Mucosa of stomach (tissue), 1 donor: Measurements from ENCODE around the gene GSTP1.
"Not testable (repeated sequence)": the region's sequence is repeated elsewhere in the genome, so short reads cannot be mapped to it uniquely, and the experiment has no call there.

Experiments
- H3K27me3 ChIP-seq: one replicate; pipeline ENCODE4 v1.7.0; 2013; ENCODE audit warnings: mild to moderate bottlenecking, low read length; ENCODE audit not compliant: control insufficient read depth, insufficient read depth
- H3K36me3 ChIP-seq: one replicate; pipeline ENCODE4 v1.7.0; 2013; ENCODE audit warnings: low read length; ENCODE audit not compliant: control insufficient read depth, insufficient read depth
- H3K4me1 ChIP-seq: one replicate; pipeline ENCODE4 v1.7.0; 2013; ENCODE audit warnings: mild to moderate bottlenecking, low read length; ENCODE audit not compliant: control insufficient read depth, insufficient read depth
- H3K4me3 ChIP-seq: one replicate; pipeline ENCODE4 v1.7.0; 2013; ENCODE audit warnings: low read length
- H3K9ac ChIP-seq: one replicate; pipeline ENCODE4 v1.7.0; 2013; ENCODE audit warnings: mild to moderate bottlenecking, low read length, moderate library complexity
- H3K9me3 ChIP-seq: one replicate; pipeline ENCODE4 v1.7.0; 2013; ENCODE audit warnings: mild to moderate bottlenecking, low read length, moderate library complexity; ENCODE audit not compliant: control insufficient read depth
- donor health status: Pancreatic carcinoma.

The GSTP1 gene

GRCh38 chr11:67588136-67588503 is 4.5 kb downstream of the GSTP1 start:
- H3K9ac ChIP-seq = no peak overlapping the region

GRCh38 chr11:67588899-67589415 is 5.3 kb downstream of the GSTP1 start:
- Histone ChIP-seq H3K4me1 (peaks cover 16% of the 10 kb centered on the region), H3K36me3 (peaks cover 18% of the 10 kb centered on the region)
- H3K27me3 ChIP-seq, H3K9ac ChIP-seq, H3K9me3 ChIP-seq, H3K4me3 ChIP-seq: not testable (repeated sequence)

More at GRCh38 chr11:67588136-67588503, 4.5 kb downstream of the GSTP1 start:
- no peak overlapping the region for H3K4me3 ChIP-seq
- H3K4me1 ChIP-seq = peaks cover 16% of the 10 kb centered on the region
- no peaks in the 10 kb centered on the region for H3K27me3 ChIP-seq
- H3K9me3 ChIP-seq = no peaks in the 10 kb centered on the region
- H3K36me3 ChIP-seq = peaks cover 18% of the 10 kb centered on the region

- H3K4me1 ChIP-seq = no peaks in the 10 kb centered on the region
- no peaks in the 10 kb centered on the region for H3K36me3 ChIP-seq
- no peak overlapping the region for H3K4me3 ChIP-seq
- H3K9me3 ChIP-seq = no peaks in the 10 kb centered on the region
- no peak overlapping the region for H3K9ac ChIP-seq
- no peaks in the 10 kb centered on the region for H3K27me3 ChIP-seq
Observed at GRCh38 chr11:67592880-67593564, 9.4 kb downstream of the GSTP1 start.

- no peaks in the 10 kb centered on the region for H3K36me3 ChIP-seq
- H3K4me3 ChIP-seq = no peak overlapping the region
Observed at GRCh38 chr11:67593565-67593905, 9.9 kb downstream of the GSTP1 start.

GRCh38 chr11:67594480-67594879 is 10.9 kb downstream of the GSTP1 start:
- H3K27me3 ChIP-seq = no peaks in the 10 kb centered on the region
- H3K36me3 ChIP-seq = no peaks in the 10 kb centered on the region
- no peaks in the 10 kb centered on the region for H3K9me3 ChIP-seq
- H3K9ac ChIP-seq = no peak overlapping the region
- no peak overlapping the region for H3K4me3 ChIP-seq
- no peaks in the 10 kb centered on the region for H3K4me1 ChIP-seq

More at GRCh38 chr11:67593565-67593905, 9.9 kb downstream of the GSTP1 start:
- H3K27me3 ChIP-seq = no peaks in the 10 kb centered on the region
- no peak overlapping the region for H3K9ac ChIP-seq
- H3K9me3 ChIP-seq = no peaks in the 10 kb centered on the region
- H3K4me1 ChIP-seq = no peaks in the 10 kb centered on the region

GRCh38 chr11:67596753-67597300 is 13.2 kb downstream of the GSTP1 start:
- H3K4me1 ChIP-seq = no peaks in the 10 kb centered on the region
- no peaks in the 10 kb centered on the region for H3K36me3 ChIP-seq
- H3K27me3 ChIP-seq = no peaks in the 10 kb centered on the region
- no peak overlapping the region for H3K4me3 ChIP-seq
- no peaks in the 10 kb centered on the region for H3K9me3 ChIP-seq
- no peak overlapping the region for H3K9ac ChIP-seq

- H3K27me3 ChIP-seq, H3K4me1 ChIP-seq, H3K9me3 ChIP-seq, H3K36me3 ChIP-seq, H3K4me3 ChIP-seq, H3K9ac ChIP-seq: not testable (repeated sequence)
Observed at GRCh38 chr11:67597458-67597857, 13.8 kb downstream of the GSTP1 start.

GRCh38 chr11:67597963-67598362 is 14.4 kb downstream of the GSTP1 start:
- H3K4me3 ChIP-seq, H3K4me1 ChIP-seq, H3K36me3 ChIP-seq, H3K9me3 ChIP-seq, H3K27me3 ChIP-seq, H3K9ac ChIP-seq: not testable (repeated sequence)

- no peak overlapping the region for H3K9ac ChIP-seq
- H3K9me3 ChIP-seq = no peaks in the 10 kb centered on the region
- H3K4me1 ChIP-seq = no peaks in the 10 kb centered on the region
- H3K36me3 ChIP-seq = no peaks in the 10 kb centered on the region
- H3K4me3 ChIP-seq = no peak overlapping the region
- H3K27me3 ChIP-seq = no peaks in the 10 kb centered on the region
Observed at GRCh38 chr11:67599149-67599548, 15.5 kb downstream of the GSTP1 start.

GRCh38 chr11:67600324-67601029 is 16.9 kb downstream of the GSTP1 start:
- H3K27me3 ChIP-seq = no peaks in the 10 kb centered on the region
- H3K4me1 ChIP-seq = no peaks in the 10 kb centered on the region
- no peak overlapping the region for H3K4me3 ChIP-seq
- H3K36me3 ChIP-seq = no peaks in the 10 kb centered on the region
- H3K9ac ChIP-seq = no peak overlapping the region
- H3K9me3 ChIP-seq = no peaks in the 10 kb centered on the region

- no peak overlapping the region for H3K4me3 ChIP-seq
- no peaks in the 10 kb centered on the region for H3K36me3 ChIP-seq
- H3K9ac ChIP-seq = no peak overlapping the region
- no peaks in the 10 kb centered on the region for H3K4me1 ChIP-seq
- H3K9me3 ChIP-seq = no peaks in the 10 kb centered on the region
- no peaks in the 10 kb centered on the region for H3K27me3 ChIP-seq
Observed at GRCh38 chr11:67601098-67601497, 17.5 kb downstream of the GSTP1 start.

- not testable (repeated sequence) for H3K4me3 ChIP-seq, H3K36me3 ChIP-seq, H3K9me3 ChIP-seq, H3K9ac ChIP-seq, H3K27me3 ChIP-seq
- H3K4me1 ChIP-seq = peaks cover 15% of the 10 kb centered on the region
Observed at GRCh38 chr11:67604119-67604518, 20.5 kb downstream of the GSTP1 start.
